Measurements from ENCODE around the gene UBE2H. TPM values are rescaled to one million over a fixed set of nuclear protein-coding genes. Genes with fewer than 3 reads are reported as not detected.

The UBE2H gene
- total and polyA plus RNA-seq, 7 experiments from 2014 or later, result 32.0 to 69.2 (median 49.1) TPM

DNA sequence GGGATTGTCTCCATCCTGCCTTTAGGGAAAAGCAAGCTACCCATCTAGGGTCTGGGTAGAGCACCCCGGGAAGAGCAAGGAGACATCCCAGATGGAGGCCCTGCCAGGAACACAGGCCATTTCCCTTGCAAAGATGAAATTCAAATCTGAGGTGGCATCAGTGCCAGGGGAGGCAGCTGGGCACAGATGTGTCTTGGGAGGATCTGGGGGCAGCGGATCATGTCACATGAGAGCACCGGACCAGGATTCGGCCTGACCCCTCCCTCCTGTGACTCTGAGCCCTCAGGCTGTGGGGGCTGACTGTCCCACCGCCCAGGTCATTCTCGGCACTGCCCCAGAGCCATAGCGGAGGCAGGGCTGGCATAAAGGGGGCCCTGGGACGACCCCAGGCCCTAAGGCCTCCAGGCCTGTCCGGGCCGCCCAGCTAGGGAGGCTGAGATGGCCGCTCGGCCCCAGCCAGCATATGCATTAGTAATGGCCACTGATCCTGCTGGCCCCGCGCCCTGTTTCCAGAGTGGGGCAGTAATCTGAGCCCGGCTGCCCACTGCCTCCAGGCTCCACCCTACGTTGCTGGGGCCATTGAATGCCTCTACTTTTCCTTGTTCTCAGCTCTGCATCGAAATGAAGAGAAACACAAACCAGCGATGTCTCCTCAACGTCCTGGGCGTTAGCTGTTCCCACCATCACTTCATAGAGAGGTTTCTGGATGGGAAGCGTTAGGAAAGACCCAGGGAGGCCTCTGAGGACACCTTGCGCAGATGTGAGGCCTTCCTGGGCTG, 148.5 kb downstream of the UBE2H start:
- Histone ChIP-seq H3K27ac (ENCODE audit: low read depth, low read length) (no peak overlapping the region), H3K4me1 (ENCODE audit: control insufficient read depth in 2 of 2, insufficient read depth in 2 of 2, low read length in 2 of 2) (no peaks in the 10 kb centered on the region), H3K4me3 (ENCODE audit: low read length) (no peak overlapping the region), H3K36me3 (ENCODE audit: control insufficient read depth in 2 of 3, insufficient read depth in 3 of 3, low read length in 3 of 3) (no peaks in the 10 kb centered on the region), H3K9me3 (ENCODE audit: control insufficient read depth in 2 of 3, low read length in 3 of 3) (no peaks in the 10 kb centered on the region), H3K27me3 (ENCODE audit: control insufficient read depth in 2 of 2, insufficient read depth in 2 of 2, low read length in 2 of 2) (no peaks in the 10 kb centered on the region)
- intact Hi-C loops (cut with micrococcal nuclease), result no loop called here
- peaks cover 0 to 3% (median 0%) of the 10 kb centered on the region in 11 donors for H3K9me3 Mint-ChIP-seq
- no peak overlapping the region for H3K4me3 Mint-ChIP-seq
- H3K4me1 Mint-ChIP-seq, result no peaks in the 10 kb centered on the region
- DNase-seq (no peak), ATAC-seq (no peak)
- no peak overlapping the region for H3K27ac Mint-ChIP-seq
- CTCF ChIA-PET, result no interaction called here
- POLR2A ChIA-PET, result interaction anchor here (0.6 kb wide), 1 partner anchor 284 kb away, joined by 3 read pairs; no protein-coding TSS in a partner anchor
- no peaks in the 10 kb centered on the region for H3K36me3 Mint-ChIP-seq
- peaks cover 0 to 3% (median 0%) of the 10 kb centered on the region in 5 donors for H3K27me3 Mint-ChIP-seq

DNA sequence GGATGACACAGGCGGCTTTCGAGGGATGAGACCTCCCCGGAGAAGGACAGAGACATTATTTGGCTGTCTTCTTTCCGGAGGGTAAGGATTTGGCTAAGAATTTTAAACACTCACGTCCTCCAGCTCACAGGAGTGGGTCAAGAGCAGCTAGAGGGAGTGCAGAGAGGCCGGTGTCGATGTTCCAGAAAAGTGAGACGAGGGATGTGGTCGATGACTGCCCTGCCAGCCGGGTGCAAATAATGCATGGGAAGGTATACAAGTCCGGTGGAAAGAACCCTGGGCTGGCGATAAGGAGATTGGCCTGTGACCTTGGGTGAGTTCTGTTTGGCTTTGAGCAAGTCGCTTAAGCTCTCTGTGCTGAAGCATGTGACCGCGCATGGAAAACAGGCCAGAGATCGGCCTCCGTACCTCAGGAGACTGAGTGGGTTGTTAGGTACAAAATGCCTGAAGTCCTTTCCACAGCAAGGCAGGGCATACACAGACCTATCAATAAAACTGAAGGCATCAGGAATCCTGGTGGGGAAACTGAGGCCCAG, 149.1 kb downstream of the UBE2H start:
- no peaks in the 10 kb centered on the region for H3K36me3 Mint-ChIP-seq
- Histone ChIP-seq H3K4me1 (ENCODE audit: control insufficient read depth in 2 of 2, insufficient read depth in 2 of 2, low read length in 2 of 2) (no peaks in the 10 kb centered on the region), H3K36me3 (ENCODE audit: control insufficient read depth in 2 of 3, insufficient read depth in 3 of 3, low read length in 3 of 3) (no peaks in the 10 kb centered on the region), H3K27me3 (ENCODE audit: control insufficient read depth in 2 of 2, insufficient read depth in 2 of 2, low read length in 2 of 2) (no peaks in the 10 kb centered on the region), H3K4me3 (ENCODE audit: low read length) (no peak overlapping the region), H3K9me3 (ENCODE audit: control insufficient read depth in 2 of 3, low read length in 3 of 3) (no peaks in the 10 kb centered on the region), H3K27ac (ENCODE audit: low read depth, low read length) (no peak overlapping the region)
- H3K9me3 Mint-ChIP-seq, result peaks cover 0 to 3% (median 0%) of the 10 kb centered on the region in 11 donors
- H3K27me3 Mint-ChIP-seq, result peaks cover 0 to 3% (median 0%) of the 10 kb centered on the region in 5 donors
- CTCF ChIA-PET, result no interaction called here
- H3K4me3 Mint-ChIP-seq, result no peak overlapping the region
- POLR2A ChIA-PET, result no interaction called here
- H3K4me1 Mint-ChIP-seq, result no peaks in the 10 kb centered on the region
- DNase-seq (no peak), ATAC-seq (no peak)
- intact Hi-C loops (cut with micrococcal nuclease), result no loop called here
- no peak overlapping the region for H3K27ac Mint-ChIP-seq

DNA sequence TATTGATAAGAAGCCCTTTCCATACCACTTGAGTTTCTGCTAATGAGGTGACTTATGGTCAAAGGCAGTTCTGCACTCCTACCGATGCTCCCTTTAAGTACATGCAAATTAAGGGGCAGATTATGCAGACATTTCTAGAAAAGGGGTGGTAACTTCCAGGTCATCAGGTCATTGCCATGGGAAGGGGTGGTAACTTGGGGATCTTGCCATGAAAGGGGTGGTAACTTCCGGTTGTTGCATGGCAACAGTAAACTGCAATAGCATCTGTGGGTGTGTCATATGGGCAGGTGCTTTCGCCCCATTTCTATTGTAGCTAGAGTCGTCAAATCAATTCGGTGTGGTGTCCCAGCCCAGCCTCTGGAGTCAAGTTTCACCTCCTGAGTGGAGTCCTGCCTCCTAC, 150.9 kb downstream of the UBE2H start:
- no peak overlapping the region for H3K27ac ChIP-seq (ENCODE audit: low read depth, low read length)
- H3K36me3 Mint-ChIP-seq, result no peaks in the 10 kb centered on the region
- ChIA-PET POLR2A (no interaction called here), CTCF (no interaction called here)
- H3K36me3 ChIP-seq (ENCODE audit: control insufficient read depth in 2 of 3, insufficient read depth in 3 of 3, low read length in 3 of 3), result no peaks in the 10 kb centered on the region
- intact Hi-C loops (cut with micrococcal nuclease), result no loop called here
- no peaks in the 10 kb centered on the region for H3K4me1 Mint-ChIP-seq
- ATAC-seq (no peak), DNase-seq (no peak)
- H3K4me3 Mint-ChIP-seq, result no peak overlapping the region
- no peaks in the 10 kb centered on the region for H3K9me3 ChIP-seq (ENCODE audit: control insufficient read depth in 2 of 3, low read length in 3 of 3)
- H3K27ac Mint-ChIP-seq, result no peak overlapping the region
- no peaks in the 10 kb centered on the region for H3K27me3 ChIP-seq (ENCODE audit: control insufficient read depth in 2 of 2, insufficient read depth in 2 of 2, low read length in 2 of 2)
- H3K27me3 Mint-ChIP-seq, result peaks cover 0 to 3% (median 0%) of the 10 kb centered on the region in 5 donors
- no peaks in the 10 kb centered on the region for H3K4me1 ChIP-seq (ENCODE audit: control insufficient read depth in 2 of 2, insufficient read depth in 2 of 2, low read length in 2 of 2)
- no peak overlapping the region for H3K4me3 ChIP-seq (ENCODE audit: low read length)
- no peaks in the 10 kb centered on the region for H3K9me3 Mint-ChIP-seq

DNA sequence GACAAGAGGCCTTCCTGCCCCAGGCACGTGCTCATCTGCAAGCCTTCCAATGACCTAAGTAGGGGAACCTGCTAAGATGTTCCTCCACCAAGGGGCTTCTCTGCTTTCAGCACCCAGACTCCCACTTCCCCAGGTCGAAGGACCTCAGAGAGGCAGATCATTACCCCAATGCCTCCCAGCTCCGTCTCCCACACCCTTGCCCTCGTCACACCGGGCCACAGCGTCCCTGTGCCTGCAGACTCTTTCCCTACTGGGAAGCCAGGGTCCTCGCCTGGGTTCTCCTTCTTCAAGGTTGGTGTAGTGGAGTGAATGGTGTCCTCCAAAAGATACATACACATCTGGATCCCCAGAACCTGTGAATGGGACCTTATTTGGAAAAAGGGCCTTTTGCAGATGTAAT, 151.9 kb downstream of the UBE2H start:
- intact Hi-C loops (cut with micrococcal nuclease), result no loop called here
- no peaks in the 10 kb centered on the region for H3K4me1 ChIP-seq (ENCODE audit: control insufficient read depth in 2 of 2, insufficient read depth in 2 of 2, low read length in 2 of 2)
- no peak overlapping the region for H3K4me3 ChIP-seq (ENCODE audit: low read length)
- no peaks in the 10 kb centered on the region for H3K27me3 ChIP-seq (ENCODE audit: control insufficient read depth in 2 of 2, insufficient read depth in 2 of 2, low read length in 2 of 2)
- H3K27ac ChIP-seq (ENCODE audit: low read depth, low read length), result no peak overlapping the region
- POLR2A ChIA-PET, result no interaction called here
- Mint-ChIP-seq H3K27me3 (peaks cover 0 to 3% (median 0%) of the 10 kb centered on the region in 5 donors), H3K27ac (peak overlapping the region in 1 of 9 donors; percentile 6), H3K4me3 (no peak overlapping the region), H3K9me3 (no peaks in the 10 kb centered on the region), H3K4me1 (no peaks in the 10 kb centered on the region), H3K36me3 (no peaks in the 10 kb centered on the region)
- no peak for ATAC-seq
- no peaks in the 10 kb centered on the region for H3K9me3 ChIP-seq (ENCODE audit: control insufficient read depth in 2 of 3, low read length in 3 of 3)
- DNase-seq, result no peak
- CTCF ChIA-PET, result no interaction called here
- H3K36me3 ChIP-seq (ENCODE audit: control insufficient read depth in 2 of 3, insufficient read depth in 3 of 3, low read length in 3 of 3), result no peaks in the 10 kb centered on the region

DNA sequence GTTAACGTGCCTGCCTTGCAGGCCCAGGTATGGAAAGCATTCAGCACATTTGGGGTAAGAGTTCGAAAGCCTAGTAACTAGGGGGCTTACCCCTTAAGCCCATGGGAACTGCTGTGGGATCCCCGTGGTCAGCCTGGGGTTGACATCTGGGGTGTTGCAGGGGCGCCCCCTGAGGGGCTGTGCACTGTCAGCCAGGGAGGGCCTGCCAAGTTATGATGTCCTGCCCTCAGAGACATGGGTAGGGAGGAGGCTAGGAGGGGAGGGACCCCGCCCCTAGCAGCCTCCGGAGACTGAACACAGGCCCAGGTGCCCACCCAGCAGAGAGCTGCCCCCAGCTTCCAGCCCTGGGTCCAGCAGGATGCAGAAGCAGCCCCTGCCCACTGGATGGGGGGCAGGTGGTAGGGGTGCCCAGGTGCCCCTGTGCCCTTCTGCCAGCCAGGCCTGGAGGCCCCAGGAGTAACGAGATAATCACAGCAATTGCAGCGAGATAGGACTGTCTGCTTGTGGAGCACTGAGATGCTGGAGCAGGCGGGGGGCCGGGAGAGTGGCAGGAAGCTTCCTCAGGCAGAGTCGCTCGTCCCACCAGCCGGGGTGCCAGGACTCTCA, 153.3 kb downstream of the UBE2H start:
- no peaks in the 10 kb centered on the region for H3K36me3 Mint-ChIP-seq
- H3K4me1 ChIP-seq (ENCODE audit: control insufficient read depth in 2 of 2, insufficient read depth in 2 of 2, low read length in 2 of 2), result no peaks in the 10 kb centered on the region
- peak overlapping the region in 1 of 9 donors; percentile 13 for H3K27ac Mint-ChIP-seq
- ATAC-seq, result no peak
- POLR2A ChIA-PET, result no interaction called here
- no peaks in the 10 kb centered on the region for H3K9me3 Mint-ChIP-seq
- intact Hi-C loops (cut with micrococcal nuclease), result no loop called here
- H3K27me3 Mint-ChIP-seq, result peaks cover 0 to 3% (median 0%) of the 10 kb centered on the region in 5 donors
- no peak overlapping the region for H3K27ac ChIP-seq (ENCODE audit: low read depth, low read length)
- no peak overlapping the region for H3K4me3 ChIP-seq (ENCODE audit: low read length)
- no peaks in the 10 kb centered on the region for H3K4me1 Mint-ChIP-seq
- no peaks in the 10 kb centered on the region for H3K36me3 ChIP-seq (ENCODE audit: control insufficient read depth in 2 of 3, insufficient read depth in 3 of 3, low read length in 3 of 3)
- no peak for DNase-seq
- no peaks in the 10 kb centered on the region for H3K27me3 ChIP-seq (ENCODE audit: control insufficient read depth in 2 of 2, insufficient read depth in 2 of 2, low read length in 2 of 2)
- no peaks in the 10 kb centered on the region for H3K9me3 ChIP-seq (ENCODE audit: control insufficient read depth in 2 of 3, low read length in 3 of 3)
- H3K4me3 Mint-ChIP-seq, result no peak overlapping the region
- CTCF ChIA-PET, result no interaction called here

DNA sequence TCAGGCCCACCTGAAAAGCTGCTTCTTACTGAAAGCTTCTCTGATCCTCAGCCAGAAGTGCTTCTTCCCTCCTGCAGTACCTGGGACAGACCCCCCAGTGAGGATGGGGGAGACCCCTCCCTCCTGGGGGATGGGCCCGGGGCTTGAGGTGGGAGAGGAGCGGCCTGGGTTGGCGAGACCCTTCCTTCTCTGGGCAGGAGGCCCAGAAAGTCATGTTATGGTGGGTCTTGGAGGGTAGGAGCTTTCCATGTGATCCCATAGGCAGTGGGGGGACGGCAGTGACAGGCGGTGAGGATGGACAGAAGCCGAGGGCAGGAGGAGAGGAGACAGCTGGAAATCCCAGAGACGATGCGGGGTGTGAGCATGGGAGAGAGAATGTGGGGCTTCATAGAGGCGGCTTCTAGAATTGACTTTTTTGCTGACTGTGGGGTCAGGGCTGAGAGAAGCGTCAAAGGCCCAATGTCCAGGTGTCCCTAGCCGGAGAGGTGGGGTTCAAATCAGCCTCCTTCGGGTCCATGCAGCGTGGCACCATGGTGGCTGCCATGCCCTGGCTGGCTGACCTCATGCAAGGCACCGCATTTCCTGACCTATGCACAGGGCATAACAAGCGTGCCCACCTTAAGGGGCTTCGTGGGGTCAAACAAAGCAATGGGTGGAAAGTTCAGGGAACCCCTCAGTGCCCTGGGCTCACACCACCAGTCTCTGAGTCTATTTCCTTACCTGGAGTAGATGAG, 154.0 kb downstream of the UBE2H start:
- H3K27ac ChIP-seq (ENCODE audit: low read depth, low read length), result no peak overlapping the region
- H3K27ac Mint-ChIP-seq, result no peak overlapping the region
- H3K4me3 Mint-ChIP-seq, result no peak overlapping the region
- H3K9me3 ChIP-seq (ENCODE audit: control insufficient read depth in 2 of 3, low read length in 3 of 3), result no peaks in the 10 kb centered on the region
- no peaks in the 10 kb centered on the region for H3K36me3 ChIP-seq (ENCODE audit: control insufficient read depth in 2 of 3, insufficient read depth in 3 of 3, low read length in 3 of 3)
- intact Hi-C loops (cut with micrococcal nuclease), result no loop called here
- no peak overlapping the region for H3K4me3 ChIP-seq (ENCODE audit: low read length)
- no peaks in the 10 kb centered on the region for H3K36me3 Mint-ChIP-seq
- no peaks in the 10 kb centered on the region for H3K27me3 ChIP-seq (ENCODE audit: control insufficient read depth in 2 of 2, insufficient read depth in 2 of 2, low read length in 2 of 2)
- no peaks in the 10 kb centered on the region for H3K9me3 Mint-ChIP-seq
- no peaks in the 10 kb centered on the region for H3K4me1 ChIP-seq (ENCODE audit: control insufficient read depth in 2 of 2, insufficient read depth in 2 of 2, low read length in 2 of 2)
- ATAC-seq (no peak), DNase-seq (no peak)
- peaks cover 0 to 3% (median 0%) of the 10 kb centered on the region in 5 donors for H3K27me3 Mint-ChIP-seq
- ChIA-PET CTCF (no interaction called here), POLR2A (no interaction called here)
- no peaks in the 10 kb centered on the region for H3K4me1 Mint-ChIP-seq
